ENCODE measurements around the gene RPS15. TPM values are rescaled to one million over a fixed set of nuclear protein-coding genes. Genes with fewer than 3 reads are reported as not detected.

The RPS15 gene
- total RNA-seq, 1 experiment from 2014 or later = 1,696 TPM

DNA sequence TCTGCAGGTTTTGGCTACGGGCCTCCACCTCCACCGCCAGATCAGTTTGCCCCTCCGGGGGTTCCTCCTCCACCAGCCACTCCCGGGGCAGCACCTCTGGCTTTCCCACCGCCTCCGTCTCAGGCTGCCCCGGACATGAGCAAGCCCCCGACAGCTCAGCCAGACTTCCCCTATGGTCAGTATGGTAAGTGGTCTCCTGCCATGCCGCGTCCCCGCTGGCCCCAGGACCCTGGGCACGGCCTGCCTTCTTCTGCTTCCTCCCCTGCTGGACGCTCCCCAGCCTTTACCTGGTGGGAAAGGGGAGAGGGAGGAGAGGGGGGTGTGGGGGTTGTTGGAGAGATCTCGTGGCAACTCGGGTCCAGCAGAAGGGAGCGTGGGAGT is 5.7 kb upstream of the RPS15 start:
- Histone ChIP-seq H3K36me3 (ENCODE audit: insufficient read depth, low read length, poor library complexity, severe bottlenecking) (peaks cover 69% of the 10 kb centered on the region), H3K27ac (ENCODE audit: low read depth, low read length, poor library complexity, severe bottlenecking) (no peak overlapping the region), H3K4me1 (ENCODE audit: insufficient read depth, low read length, poor library complexity, severe bottlenecking) (no peaks in the 10 kb centered on the region), H3K9me3 (ENCODE audit: low read depth, low read length, poor library complexity, severe bottlenecking) (no peaks in the 10 kb centered on the region), H3K4me3 (ENCODE audit: low read depth, low read length, poor library complexity, severe bottlenecking) (no peak overlapping the region), H3K27me3 (replicated peaks; ENCODE audit: insufficient read depth, low read depth, low read length, poor library complexity) (no peaks in the 10 kb centered on the region)
- TF ChIP-seq CTCF (conservative IDR thresholded peaks at IDR 0.05; ENCODE audit: low read depth, low read length) (no peak), EZH2 (IDR thresholded peaks at IDR 0.05; ENCODE audit: borderline replicate concordance, low read depth, low read length, poor library complexity, severe bottlenecking) (no peak)
- no TSS peak for BruUV-seq (replicated peaks)
- CTCF ChIA-PET = no interaction called here
- DNase-seq (ENCODE audit: low spot score) = no peak
- POLR2A ChIA-PET (ENCODE audit: low non-redundant PET) = no interaction called here
- intact Hi-C loops (cut with micrococcal nuclease; ENCODE audit: unreplicated experiment) = no loop called here

- ChIA-PET POLR2A (ENCODE audit: low non-redundant PET) (no interaction called here), CTCF (no interaction called here)
- Histone ChIP-seq H3K9me3 (ENCODE audit: low read depth, low read length, poor library complexity, severe bottlenecking) (no peaks in the 10 kb centered on the region), H3K27me3 (replicated peaks; ENCODE audit: insufficient read depth, low read depth, low read length, poor library complexity) (no peaks in the 10 kb centered on the region), H3K4me3 (ENCODE audit: low read depth, low read length, poor library complexity, severe bottlenecking) (no peak overlapping the region), H3K27ac (ENCODE audit: low read depth, low read length, poor library complexity, severe bottlenecking) (no peak overlapping the region), H3K36me3 (ENCODE audit: insufficient read depth, low read length, poor library complexity, severe bottlenecking) (peaks cover 61% of the 10 kb centered on the region), H3K4me1 (ENCODE audit: insufficient read depth, low read length, poor library complexity, severe bottlenecking) (no peaks in the 10 kb centered on the region)
- TF ChIP-seq CTCF (conservative IDR thresholded peaks at IDR 0.05; ENCODE audit: low read depth, low read length) (no peak), EZH2 (IDR thresholded peaks at IDR 0.05; ENCODE audit: borderline replicate concordance, low read depth, low read length, poor library complexity, severe bottlenecking) (no peak)
- no TSS peak for BruUV-seq (replicated peaks)
- no peak for DNase-seq (ENCODE audit: low spot score)
- intact Hi-C loops (cut with micrococcal nuclease; ENCODE audit: unreplicated experiment) = no loop called here
Measured at GRCh38 chr19:1433119-1434039, 4.8 kb upstream of the RPS15 start.

- ChIA-PET POLR2A (ENCODE audit: low non-redundant PET) (no interaction called here), CTCF (no interaction called here)
- intact Hi-C loops (cut with micrococcal nuclease; ENCODE audit: unreplicated experiment) = no loop called here
- Histone ChIP-seq H3K36me3 (ENCODE audit: insufficient read depth, low read length, poor library complexity, severe bottlenecking) (peaks cover 54% of the 10 kb centered on the region), H3K27ac (ENCODE audit: low read depth, low read length, poor library complexity, severe bottlenecking) (no peak overlapping the region), H3K4me1 (ENCODE audit: insufficient read depth, low read length, poor library complexity, severe bottlenecking) (no peaks in the 10 kb centered on the region), H3K27me3 (replicated peaks; ENCODE audit: insufficient read depth, low read depth, low read length, poor library complexity) (no peaks in the 10 kb centered on the region), H3K4me3 (ENCODE audit: low read depth, low read length, poor library complexity, severe bottlenecking) (no peak overlapping the region), H3K9me3 (ENCODE audit: low read depth, low read length, poor library complexity, severe bottlenecking) (no peaks in the 10 kb centered on the region)
- TF ChIP-seq CTCF (conservative IDR thresholded peaks at IDR 0.05; ENCODE audit: low read depth, low read length) = no peak
- TF ChIP-seq EZH2 (IDR thresholded peaks at IDR 0.05; ENCODE audit: borderline replicate concordance, low read depth, low read length, poor library complexity, severe bottlenecking) = no peak
- no peak for DNase-seq (ENCODE audit: low spot score)
- BruUV-seq (replicated peaks) = no TSS peak
Measured at GRCh38 chr19:1434040-1434366, 4.2 kb upstream of the RPS15 start.
